NT2/D1 (cell line): ENCODE results near the gene AGXT2.

Experiments
- SUZ12 ChIP-seq: IDR thresholded peaks from 2 replicates; pipeline ENCODE4 v1.6.1; 2011; ENCODE audit not compliant: insufficient read length, insufficient read depth; ENCODE audit errors: extremely low read depth
- YY1 ChIP-seq: IDR thresholded peaks from 2 replicates; pipeline ENCODE4 v1.6.1; 2011; ENCODE audit not compliant: insufficient read length, insufficient read depth
- ZNF274 ChIP-seq: IDR thresholded peaks from 2 replicates; pipeline ENCODE4 v1.6.1; 2011; ENCODE audit warnings: mild to moderate bottlenecking, low read depth, low read length

DNA sequence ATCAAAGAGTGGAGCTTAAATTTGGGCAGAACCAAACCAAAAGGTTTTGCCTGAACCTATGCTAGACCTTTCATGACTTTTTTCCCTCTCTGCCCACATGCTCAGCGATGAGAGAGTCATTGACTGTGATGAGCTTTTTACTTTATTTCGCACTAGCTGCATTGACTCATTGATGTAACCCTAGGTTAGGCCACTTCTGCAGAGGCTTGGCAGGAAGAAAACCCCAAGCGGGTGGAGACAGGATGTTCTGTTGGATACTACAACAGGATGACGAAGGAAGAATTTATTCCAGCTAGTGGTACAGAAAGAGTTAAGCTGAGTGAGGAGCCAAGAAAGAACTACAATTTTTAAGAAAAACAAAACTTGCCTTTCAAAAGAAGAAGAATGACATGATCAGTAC lies 18.4 kb downstream of the AGXT2 start:
- TF ChIP-seq YY1 (no peak), ZNF274 (no peak), SUZ12 (no peak)
